NT2/D1 (cell line): ENCODE results near the gene GARNL3.

Experiments used
- SUZ12 ChIP-seq: IDR thresholded peaks from 2 replicates; pipeline ENCODE4 v1.6.1; 2011; ENCODE audit not compliant: insufficient read length, insufficient read depth; ENCODE audit errors: extremely low read depth
- YY1 ChIP-seq: IDR thresholded peaks from 2 replicates; pipeline ENCODE4 v1.6.1; 2011; ENCODE audit not compliant: insufficient read length, insufficient read depth

DNA sequence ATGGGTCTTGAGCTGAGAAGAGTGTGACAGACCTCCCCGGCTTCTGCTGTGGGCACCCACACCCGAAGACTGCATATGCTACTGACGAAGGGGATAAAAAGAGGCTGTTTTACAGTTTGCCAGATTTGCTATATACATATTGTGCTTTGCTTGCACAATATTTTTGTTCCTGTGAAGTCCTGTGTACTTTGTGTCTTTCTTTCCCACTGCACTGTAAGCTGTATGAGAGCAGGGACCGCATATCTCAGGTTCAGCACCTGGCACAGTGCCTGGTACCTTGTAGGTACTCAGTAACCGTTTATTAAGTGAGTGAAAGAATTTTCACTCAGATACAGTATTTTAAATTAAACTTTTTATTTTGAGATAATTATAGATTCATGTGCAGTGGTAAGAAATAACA, 8.2 kb upstream of the GARNL3 start:
- TF ChIP-seq SUZ12: no peak
- TF ChIP-seq YY1: no peak
